Bronchial smooth muscle cell (primary cell): ENCODE measurements around the gene NOP58. TPM values are rescaled to one million over a fixed set of nuclear protein-coding genes. Genes with fewer than 3 reads are reported as not detected.

ENCODE experiments used
- total RNA-seq: library from RNA; depleted of rRNA; stranded (reverse); fragments of >200 nt; gene quantifications from 2 replicates; pipeline ENCODE4 v1.2.1, GENCODE V29; 2014

The NOP58 gene, protein sequence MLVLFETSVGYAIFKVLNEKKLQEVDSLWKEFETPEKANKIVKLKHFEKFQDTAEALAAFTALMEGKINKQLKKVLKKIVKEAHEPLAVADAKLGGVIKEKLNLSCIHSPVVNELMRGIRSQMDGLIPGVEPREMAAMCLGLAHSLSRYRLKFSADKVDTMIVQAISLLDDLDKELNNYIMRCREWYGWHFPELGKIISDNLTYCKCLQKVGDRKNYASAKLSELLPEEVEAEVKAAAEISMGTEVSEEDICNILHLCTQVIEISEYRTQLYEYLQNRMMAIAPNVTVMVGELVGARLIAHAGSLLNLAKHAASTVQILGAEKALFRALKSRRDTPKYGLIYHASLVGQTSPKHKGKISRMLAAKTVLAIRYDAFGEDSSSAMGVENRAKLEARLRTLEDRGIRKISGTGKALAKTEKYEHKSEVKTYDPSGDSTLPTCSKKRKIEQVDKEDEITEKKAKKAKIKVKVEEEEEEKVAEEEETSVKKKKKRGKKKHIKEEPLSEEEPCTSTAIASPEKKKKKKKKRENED
- total RNA-seq, result 34.9 and 41.9 TPM in 2 replicates

GRCh38 chr2:202265467-202266277 lies at the start of gene NOP58:
Gene NOP58, plus strand, starts transcription at chr2:202265763. Its CDS starts 179 bp downstream, at chr2:202265942.

DNA sequence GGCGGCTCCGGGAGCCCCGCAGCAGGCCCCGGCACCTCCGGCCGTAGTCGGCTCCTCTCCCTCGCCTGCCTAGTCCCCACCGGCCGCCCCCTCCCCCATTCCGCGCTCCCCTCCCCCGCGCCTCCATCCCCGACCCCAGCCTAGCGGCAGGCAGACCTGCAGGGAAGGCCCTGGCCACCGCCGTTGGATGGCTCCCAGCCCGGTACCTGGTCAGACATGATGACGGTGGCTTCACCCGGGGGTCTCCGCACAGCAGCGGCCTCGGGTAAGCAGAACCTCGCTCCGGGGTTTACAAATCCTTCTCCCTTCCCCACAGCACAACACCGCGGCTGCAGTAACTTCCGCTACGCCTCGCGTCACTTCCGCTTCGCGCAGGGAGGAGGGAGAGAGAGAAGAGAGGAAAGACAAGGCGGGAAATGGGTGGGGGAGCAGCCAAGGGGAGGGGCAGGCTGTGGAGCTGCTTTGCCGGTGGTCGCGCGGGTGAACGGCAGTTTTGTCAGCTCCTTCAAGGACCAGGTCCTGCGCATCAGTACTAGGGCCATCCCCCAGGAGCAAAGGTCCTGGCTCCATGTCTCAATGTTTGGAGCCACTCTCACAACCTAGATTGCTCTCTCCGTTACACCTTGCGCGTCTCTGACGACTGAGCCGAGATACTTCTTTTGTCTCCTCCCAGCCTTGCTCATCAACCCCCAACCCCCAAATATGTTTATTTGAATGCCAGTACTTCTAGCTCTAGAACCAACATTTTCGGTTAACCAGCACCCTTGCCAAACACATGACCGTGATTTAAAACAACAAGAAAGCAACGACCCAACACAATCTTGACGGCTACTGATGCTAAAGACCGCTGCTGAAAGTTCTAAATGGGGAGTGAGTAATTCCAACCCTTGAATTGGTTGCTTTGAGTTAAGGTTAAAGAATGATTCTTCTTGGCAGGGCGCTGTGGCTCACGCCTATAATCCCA lies 27.0 kb upstream of the NOP58 start, which contains the start of gene SUMO1:
Gene SUMO1 (minus strand): TSS at position 364 of the 964 bp plus-strand sequence. CDS start 146 bp downstream, at position 218.

Other genes starting within 250 kb of the NOP58 start
- 30.3 and 71.2 TPM in 2 replicates for gene FZD7, start 231.9 kb upstream of the NOP58 start, total RNA-seq
- not detected in 2 replicates for gene KIAA2012, start 192.5 kb upstream of the NOP58 start, total RNA-seq
- gene SUMO1, start 27.2 kb upstream of the NOP58 start, total RNA-seq, result 82.4 and 134 TPM in 2 replicates
- 14.7 and 15.8 TPM in 2 replicates for gene BMPR2, start 110.6 kb downstream of the NOP58 start, total RNA-seq